GM18508 (cell line): ENCODE measurements around the gene ZNF723.
"Not testable (repeated sequence)": the region's sequence is repeated elsewhere in the genome, so short reads cannot be mapped to it uniquely, and the experiment has no call there.

Source experiments
- ATAC-seq: cut with Tn5 transposase; IDR thresholded peaks from one replicate; pipeline ENCODE4 v1.9.1; 2021; ENCODE audit warnings: moderate number of reproducible peaks; ENCODE audit not compliant: insufficient read depth, unreplicated experiment

Gene ZNF723

GRCh38 chr19:22832031-22832762 is at the start of gene ZNF723:
TSS of gene ZNF723 (plus strand) at chr19:22832291. CDS start at chr19:22832380, 89 bp downstream.
- no peak for ATAC-seq

GRCh38 chr19:22783651-22784410 is 48.3 kb upstream of the ZNF723 start, which contains the start of gene ZNF99:
TSS of gene ZNF99 (minus strand) at chr19:22784151. CDS start at chr19:22784016, 135 bp downstream.
- ATAC-seq, result no peak

- not testable (repeated sequence) for ATAC-seq
Observed at GRCh38 chr19:22792863-22793262, 39.2 kb upstream of the ZNF723 start.

- no peak for ATAC-seq
Observed at GRCh38 chr19:22797040-22797439, 35.1 kb upstream of the ZNF723 start.

GRCh38 chr19:22806418-22806817 is 25.7 kb upstream of the ZNF723 start:
- ATAC-seq, result no peak

GRCh38 chr19:22807061-22807835 is 24.8 kb upstream of the ZNF723 start:
- ATAC-seq, result no peak

GRCh38 chr19:22814124-22814523 is 18.0 kb upstream of the ZNF723 start:
- ATAC-seq, result no peak

- no peak for ATAC-seq
Observed at GRCh38 chr19:22831211-22831610, 880 bp upstream of the ZNF723 start.

GRCh38 chr19:22857713-22858320 is 25.7 kb downstream of the ZNF723 start:
- ATAC-seq, result not testable (repeated sequence)

- ATAC-seq, result no peak
Observed at GRCh38 chr19:22882797-22883196, 50.7 kb downstream of the ZNF723 start.

GRCh38 chr19:22893855-22894270 is 61.8 kb downstream of the ZNF723 start:
- no peak for ATAC-seq

- ATAC-seq, result no peak
Observed at GRCh38 chr19:22901431-22902130, 69.5 kb downstream of the ZNF723 start.
